ENCODE measurements around the gene SLC38A2.

Gene SLC38A2

GRCh38 chr12:46373301-46374296 is 1.0 kb upstream of the SLC38A2 start:
- DNase-seq, result no peak

- peak; percentile 34 for DNase-seq
Measured at GRCh38 chr12:46371718-46372543, 642 bp downstream of the SLC38A2 start.

- peak; percentile 73 for DNase-seq
Measured at GRCh38 chr12:46370792-46371717, 1.5 kb downstream of the SLC38A2 start.

GRCh38 chr12:46370380-46370734 is 2.2 kb downstream of the SLC38A2 start:
- no peak for DNase-seq

- DNase-seq, result no peak
Measured at GRCh38 chr12:46369474-46370379, 2.8 kb downstream of the SLC38A2 start.

- DNase-seq, result no peak
Measured at GRCh38 chr12:46369095-46369473, 3.5 kb downstream of the SLC38A2 start.

GRCh38 chr12:46368684-46369083 is 3.9 kb downstream of the SLC38A2 start:
- DNase-seq, result no peak

- no peak for DNase-seq
Measured at GRCh38 chr12:46368138-46368537, 4.4 kb downstream of the SLC38A2 start.

- DNase-seq, result no peak
Measured at GRCh38 chr12:46367351-46368029, 5.1 kb downstream of the SLC38A2 start.

GRCh38 chr12:46366771-46367170 is 5.8 kb downstream of the SLC38A2 start:
- DNase-seq, result no peak

- DNase-seq, result no peak
Measured at GRCh38 chr12:46365951-46366379, 6.6 kb downstream of the SLC38A2 start.

- DNase-seq, result no peak
Measured at GRCh38 chr12:46364777-46365580, 7.6 kb downstream of the SLC38A2 start.

- no peak for DNase-seq
Measured at GRCh38 chr12:46364300-46364696, 8.3 kb downstream of the SLC38A2 start.

- no peak for DNase-seq
Measured at GRCh38 chr12:46363582-46364299, 8.8 kb downstream of the SLC38A2 start.

GRCh38 chr12:46362895-46363581 is 9.5 kb downstream of the SLC38A2 start:
- no peak for DNase-seq

- DNase-seq, result no peak
Measured at GRCh38 chr12:46361667-46362034, 10.9 kb downstream of the SLC38A2 start.

- no peak for DNase-seq
Measured at GRCh38 chr12:46360908-46361666, 11.5 kb downstream of the SLC38A2 start.

- no peak for DNase-seq
Measured at GRCh38 chr12:46360370-46360769, 12.2 kb downstream of the SLC38A2 start.

Measured in NCI-H2171 (cell line).